Mesothelial cell of epicardium (in vitro differentiated cells): ENCODE data around the gene REEP2. TPM values are rescaled to one million over a fixed set of nuclear protein-coding genes. Genes with fewer than 3 reads are reported as not detected.

ENCODE experiments used
- DNase-seq, 2 experiments: peaks; one replicate each; pipeline ENCODE4 v3.0.0; 2021; ENCODE audit warnings: low spot score in 2 of 2; ENCODE audit not compliant: unreplicated experiment in 2 of 2
- H3K27ac Mint-ChIP-seq: 2 replicates; pipeline ENCODE4 v1.8.0; 2021; ENCODE audit warnings: mixed read lengths
- H3K27me3 Mint-ChIP-seq: 2 replicates; pipeline ENCODE4 v1.8.0; 2021; ENCODE audit warnings: low read depth, mixed read lengths
- H3K36me3 Mint-ChIP-seq: 2 replicates; pipeline ENCODE4 v1.8.0; 2021; ENCODE audit warnings: mixed read lengths
- H3K4me1 Mint-ChIP-seq: 2 replicates; pipeline ENCODE4 v1.8.0; 2021; ENCODE audit warnings: mixed read lengths
- H3K4me3 Mint-ChIP-seq: 2 replicates; pipeline ENCODE4 v1.8.0; 2021; ENCODE audit warnings: mild to moderate bottlenecking, moderate library complexity, mixed read lengths
- H3K9me3 Mint-ChIP-seq: 2 replicates; pipeline ENCODE4 v1.8.0; 2021; ENCODE audit warnings: mixed read lengths
- CTCF ChIP-seq: fragments of 200-600 bp; sonication (generic); IDR thresholded peaks from one replicate; pipeline ENCODE4 v1.5.0; 2021; ENCODE audit warnings: antibody characterized with exemption; ENCODE audit not compliant: unreplicated experiment
- total RNA-seq: library from RNA; stranded (reverse); gene quantifications from 3 replicates; pipeline ENCODE4 v1.2.1, GENCODE V29; 2021

Gene REEP2
- total RNA-seq, 1 donor from 2014 or later: 15.6 TPM

GRCh38 chr5:138458856-138459255 is 20.0 kb downstream of the REEP2 start:
- Mint-ChIP-seq H3K4me1 (peaks cover 2% of the 10 kb centered on the region), H3K4me3 (no peak overlapping the region), H3K9me3 (no peaks in the 10 kb centered on the region), H3K27ac (no peak overlapping the region), H3K27me3 (peaks cover 11% of the 10 kb centered on the region), H3K36me3 (no peaks in the 10 kb centered on the region)
- no peak for TF ChIP-seq CTCF
- no peak for DNase-seq

GRCh38 chr5:138459311-138459933 is 20.6 kb downstream of the REEP2 start:
- Mint-ChIP-seq H3K4me1 (peaks cover 2% of the 10 kb centered on the region), H3K36me3 (no peaks in the 10 kb centered on the region), H3K27ac (no peak overlapping the region), H3K4me3 (no peak overlapping the region), H3K9me3 (no peaks in the 10 kb centered on the region), H3K27me3 (peaks cover 11% of the 10 kb centered on the region)
- no peak for DNase-seq
- no peak for TF ChIP-seq CTCF

GRCh38 chr5:138460032-138460693 is 21.3 kb downstream of the REEP2 start:
- H3K9me3 Mint-ChIP-seq: no peaks in the 10 kb centered on the region
- H3K4me3 Mint-ChIP-seq: no peak overlapping the region
- H3K36me3 Mint-ChIP-seq: no peaks in the 10 kb centered on the region
- DNase-seq: no peak
- TF ChIP-seq CTCF: no peak
- H3K27me3 Mint-ChIP-seq: peaks cover 7% of the 10 kb centered on the region
- peaks cover 2% of the 10 kb centered on the region for H3K4me1 Mint-ChIP-seq
- H3K27ac Mint-ChIP-seq: no peak overlapping the region

GRCh38 chr5:138461343-138462125 is 22.7 kb downstream of the REEP2 start:
- Mint-ChIP-seq H3K4me1 (peaks cover 4% of the 10 kb centered on the region), H3K4me3 (peak overlapping the region; percentile 24), H3K9me3 (no peaks in the 10 kb centered on the region), H3K36me3 (peaks cover under 1% of the 10 kb centered on the region), H3K27me3 (peaks cover 9% of the 10 kb centered on the region), H3K27ac (no peak overlapping the region)
- no peak for DNase-seq
- TF ChIP-seq CTCF: no peak

- DNase-seq: no peak
- peaks cover 20% of the 10 kb centered on the region for H3K36me3 Mint-ChIP-seq
- H3K27me3 Mint-ChIP-seq: peaks cover 23% of the 10 kb centered on the region
- H3K27ac Mint-ChIP-seq: peak overlapping the region; percentile 96
- H3K4me3 Mint-ChIP-seq: peak overlapping the region; percentile 79
- peaks cover 18% of the 10 kb centered on the region for H3K4me1 Mint-ChIP-seq
- no peak for TF ChIP-seq CTCF
- H3K9me3 Mint-ChIP-seq: no peaks in the 10 kb centered on the region
Observed at GRCh38 chr5:138463419-138464007, 24.7 kb downstream of the REEP2 start.
